Gastrocnemius medialis (tissue), 4 donors: ENCODE results near the gene INPP5D.

Experiments
- POLR2A ChIP-seq, 2 donors: fragments of 450-650 bp; IDR thresholded peaks; one replicate each; pipeline ENCODE4 v1.6.1; 2017; ENCODE audit warnings: antibody characterized with exemption in 2 of 2, mild to moderate bottlenecking in 2 of 2, moderate library complexity in 2 of 2
- TF ChIP-seq, protein P1 (sequence below), 5 experiments: fragments of 450-650 bp in 3 of 5; fragments of 200-600 bp in 2 of 5; sonication (generic) in 2 of 5; IDR thresholded peaks in 4 of 5; conservative IDR thresholded peaks in 1 of 5; 1 replicate in 4 of 5; 2 replicates in 1 of 5; pipeline ENCODE4 v1.5.1; 2016 to 2019; ENCODE audit warnings: antibody characterized with exemption in 5 of 5, mild to moderate bottlenecking in 3 of 5, moderate library complexity in 3 of 5

GRCh38 chr2:233093166-233093448 is 33.0 kb downstream of the INPP5D start:
- TF ChIP-seq, protein P1, sequence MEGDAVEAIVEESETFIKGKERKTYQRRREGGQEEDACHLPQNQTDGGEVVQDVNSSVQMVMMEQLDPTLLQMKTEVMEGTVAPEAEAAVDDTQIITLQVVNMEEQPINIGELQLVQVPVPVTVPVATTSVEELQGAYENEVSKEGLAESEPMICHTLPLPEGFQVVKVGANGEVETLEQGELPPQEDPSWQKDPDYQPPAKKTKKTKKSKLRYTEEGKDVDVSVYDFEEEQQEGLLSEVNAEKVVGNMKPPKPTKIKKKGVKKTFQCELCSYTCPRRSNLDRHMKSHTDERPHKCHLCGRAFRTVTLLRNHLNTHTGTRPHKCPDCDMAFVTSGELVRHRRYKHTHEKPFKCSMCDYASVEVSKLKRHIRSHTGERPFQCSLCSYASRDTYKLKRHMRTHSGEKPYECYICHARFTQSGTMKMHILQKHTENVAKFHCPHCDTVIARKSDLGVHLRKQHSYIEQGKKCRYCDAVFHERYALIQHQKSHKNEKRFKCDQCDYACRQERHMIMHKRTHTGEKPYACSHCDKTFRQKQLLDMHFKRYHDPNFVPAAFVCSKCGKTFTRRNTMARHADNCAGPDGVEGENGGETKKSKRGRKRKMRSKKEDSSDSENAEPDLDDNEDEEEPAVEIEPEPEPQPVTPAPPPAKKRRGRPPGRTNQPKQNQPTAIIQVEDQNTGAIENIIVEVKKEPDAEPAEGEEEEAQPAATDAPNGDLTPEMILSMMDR (IDR thresholded peaks at IDR 0.05 in 4 of 5, conservative IDR thresholded peaks at IDR 0.05 in 1 of 5), result no peak
- no peak for TF ChIP-seq POLR2A (IDR thresholded peaks at IDR 0.05)
